GM13976 (cell line): ENCODE data around the gene RFTN1.
A peak's percentile ranks its signal among the peaks of the same experiment; 100 is the strongest.

Experiments
- DNase-seq: peaks from one replicate; pipeline ENCODE4 v3.0.0; 2012; ENCODE audit warnings: low spot score
- CTCF ChIP-seq: IDR thresholded peaks from 2 replicates; pipeline ENCODE4 v1.5.1; 2012; ENCODE audit warnings: borderline replicate concordance, mild to moderate bottlenecking; ENCODE audit not compliant: insufficient read depth; ENCODE audit errors: extremely low read depth, missing control alignments, control extremely low read depth
- in situ Hi-C: fragments of 300-500 bp; cut with MboI; formaldehyde crosslinking; loops from one replicate; pipeline ENCODE4 v1.12.0; 2022; ENCODE audit warnings: low sequenced_read_pairs, mixed read lengths, inconsistent platforms; ENCODE audit not compliant: unreplicated experiment

Gene RFTN1

GRCh38 chr3:16375891-16376290 is 137.6 kb downstream of the RFTN1 start:
- in situ Hi-C loops = loop anchor here (10.0 kb wide), 1 partner anchor 139 kb away; the partner anchor contains the start of gene RFTN1
- TF ChIP-seq CTCF = no peak

GRCh38 chr3:16374935-16375245 is 138.6 kb downstream of the RFTN1 start:
- in situ Hi-C loops = loop anchor here (10.0 kb wide), 1 partner anchor 140 kb away; the partner anchor contains the start of gene RFTN1
- no peak for TF ChIP-seq CTCF
- no peak for DNase-seq

More at GRCh38 chr3:16375891-16376290, 137.6 kb downstream of the RFTN1 start:
- DNase-seq = no peak

DNA sequence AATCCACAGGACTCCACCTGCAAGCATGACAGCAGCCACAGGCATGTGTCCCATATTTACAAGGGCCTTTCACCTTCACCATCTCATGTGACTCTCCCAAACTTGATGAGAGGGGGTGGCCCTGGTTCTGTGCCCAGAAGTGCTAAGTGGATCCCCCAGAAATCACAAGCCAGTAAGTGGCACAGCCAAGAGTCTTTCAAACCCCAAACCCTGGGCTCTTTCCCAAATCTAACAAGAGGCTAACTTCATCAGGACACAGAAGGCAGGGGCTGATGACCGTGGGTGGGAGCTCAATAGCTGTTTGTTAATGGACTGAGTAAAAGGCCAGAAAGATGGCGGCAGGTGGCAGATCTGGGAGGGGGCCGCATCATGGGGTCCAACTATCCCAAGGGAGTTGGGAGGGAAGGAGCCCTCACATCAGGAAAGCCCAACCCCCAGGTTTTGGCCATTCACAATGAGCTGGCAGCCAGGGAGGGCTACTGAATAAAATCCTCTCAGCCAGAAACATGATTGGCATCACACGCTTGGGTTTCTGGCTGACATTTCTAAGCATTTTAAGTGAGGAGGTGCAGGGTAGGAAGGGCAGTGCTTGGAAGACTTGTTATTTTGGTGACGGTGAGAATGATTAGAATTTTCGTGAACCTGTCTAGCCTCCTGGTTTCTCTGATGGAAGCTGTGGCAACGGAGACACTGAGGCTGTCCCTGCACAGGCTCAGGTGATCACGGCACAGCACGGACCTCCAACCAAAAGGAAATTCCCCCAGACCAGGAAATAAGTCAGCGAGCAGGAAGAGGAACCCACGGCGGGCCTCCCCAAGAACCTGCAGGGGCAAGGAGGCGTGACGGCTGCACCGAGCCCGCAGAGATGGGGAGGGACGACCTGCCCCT is 139.2 kb downstream of the RFTN1 start:
- TF ChIP-seq CTCF = no peak
- in situ Hi-C loops = loop anchor here (10.0 kb wide), 1 partner anchor 141 kb away; the partner anchor contains the start of gene RFTN1
- DNase-seq = peak; percentile 43

- in situ Hi-C loops = loop anchor here (10.0 kb wide), 1 partner anchor 141 kb away; the partner anchor contains the start of gene RFTN1
- no peak for TF ChIP-seq CTCF
- DNase-seq = peak; percentile 23
Measured at GRCh38 chr3:16373341-16373946, 140.1 kb downstream of the RFTN1 start.

GRCh38 chr3:16372362-16373292 is 140.9 kb downstream of the RFTN1 start:
- TF ChIP-seq CTCF = no peak
- in situ Hi-C loops = loop anchor here (10.0 kb wide), 1 partner anchor 142 kb away; the partner anchor contains the start of gene RFTN1

DNA sequence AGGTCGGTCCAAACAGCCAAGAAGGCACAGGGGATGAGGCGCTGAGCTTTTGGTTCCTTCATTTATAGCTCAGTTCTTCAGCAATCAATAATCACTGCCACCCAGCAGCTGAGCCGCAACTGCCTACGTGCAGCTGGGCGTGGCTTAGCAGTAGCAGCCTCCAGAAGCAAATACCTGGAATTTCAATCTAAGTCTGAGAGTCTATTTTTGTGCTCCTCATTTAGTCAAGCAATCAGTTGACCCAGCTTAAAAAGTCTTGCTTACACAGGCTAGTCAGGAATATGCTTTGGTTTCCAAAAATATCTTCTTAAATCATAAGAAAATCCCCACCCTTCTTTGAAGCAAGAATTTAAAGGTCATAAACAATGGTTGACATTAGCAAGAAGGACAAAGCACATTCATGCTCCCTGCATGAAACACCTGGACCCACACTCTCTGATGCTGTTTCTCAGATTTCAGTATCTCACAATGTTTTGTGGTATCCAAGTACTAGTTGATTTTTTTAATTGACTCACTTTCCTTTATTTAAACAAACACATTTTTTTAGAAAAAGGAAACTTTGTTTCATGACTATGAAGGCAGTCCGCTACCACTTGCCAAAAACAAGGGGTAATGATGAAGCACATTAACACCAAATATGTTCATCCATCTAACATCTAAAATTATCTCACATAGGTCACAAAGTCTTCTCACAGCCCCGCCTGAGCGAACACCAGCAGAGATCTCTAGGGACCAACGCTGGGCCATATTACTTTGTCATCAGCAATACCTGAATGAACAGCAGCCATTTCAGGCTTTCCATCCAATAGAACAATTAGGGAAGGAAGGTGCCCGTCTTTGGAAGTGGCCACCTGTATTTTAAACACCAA is 142.4 kb downstream of the RFTN1 start:
- DNase-seq = peak; percentile 39
- TF ChIP-seq CTCF = no peak
- in situ Hi-C loops = loop anchor here (10.0 kb wide), 1 partner anchor 144 kb away; the partner anchor contains the start of gene RFTN1

More at GRCh38 chr3:16372362-16373292, 140.9 kb downstream of the RFTN1 start:
- DNase-seq = peak; percentile 29
